ENCODE results near the gene UBP1.

- TF ChIP-seq, protein P1, sequence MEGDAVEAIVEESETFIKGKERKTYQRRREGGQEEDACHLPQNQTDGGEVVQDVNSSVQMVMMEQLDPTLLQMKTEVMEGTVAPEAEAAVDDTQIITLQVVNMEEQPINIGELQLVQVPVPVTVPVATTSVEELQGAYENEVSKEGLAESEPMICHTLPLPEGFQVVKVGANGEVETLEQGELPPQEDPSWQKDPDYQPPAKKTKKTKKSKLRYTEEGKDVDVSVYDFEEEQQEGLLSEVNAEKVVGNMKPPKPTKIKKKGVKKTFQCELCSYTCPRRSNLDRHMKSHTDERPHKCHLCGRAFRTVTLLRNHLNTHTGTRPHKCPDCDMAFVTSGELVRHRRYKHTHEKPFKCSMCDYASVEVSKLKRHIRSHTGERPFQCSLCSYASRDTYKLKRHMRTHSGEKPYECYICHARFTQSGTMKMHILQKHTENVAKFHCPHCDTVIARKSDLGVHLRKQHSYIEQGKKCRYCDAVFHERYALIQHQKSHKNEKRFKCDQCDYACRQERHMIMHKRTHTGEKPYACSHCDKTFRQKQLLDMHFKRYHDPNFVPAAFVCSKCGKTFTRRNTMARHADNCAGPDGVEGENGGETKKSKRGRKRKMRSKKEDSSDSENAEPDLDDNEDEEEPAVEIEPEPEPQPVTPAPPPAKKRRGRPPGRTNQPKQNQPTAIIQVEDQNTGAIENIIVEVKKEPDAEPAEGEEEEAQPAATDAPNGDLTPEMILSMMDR (IDR thresholded peaks at IDR 0.05; ENCODE audit: low read depth, low read length) = peak; percentile 99
- no peak for TF ChIP-seq EZH2phosphoT487 (IDR thresholded peaks at IDR 0.05; ENCODE audit: low read depth)
Observed at GRCh38 chr3:33372218-33373081, 67.8 kb downstream of the UBP1 start.
